Heart left ventricle (tissue), 13 donors: ENCODE results near the gene MOGAT2.

ENCODE experiments used
- CTCF ChIP-seq, 12 donors: fragments of 200-600 bp; sonication (generic) in 4 of 12; IDR thresholded peaks; one replicate each; pipeline versions ENCODE4 v1.5.0 to v1.8.0; 2018 to 2022; ENCODE audit warnings: antibody characterized with exemption in 12 of 12, mild to moderate bottlenecking in 5 of 12
- POLR2A ChIP-seq, 2 donors: fragments of 450-650 bp; IDR thresholded peaks; one replicate each; pipeline ENCODE4 v1.6.1; 2017; ENCODE audit warnings: antibody characterized with exemption in 2 of 2, mild to moderate bottlenecking in 2 of 2, moderate library complexity in 2 of 2
- donor health status: ischemic (EF 13 %, LVEDD 7.1; RV severe dilation, severe dysfunction).
- donor health status: DM: no; HTN: yes; CAD: no.
- donor health status: DM: no; HTN: no; CAD: no.
- donor health status: ischemic (EF 25% LVEDD 6.9; RV normal size, moderate dysfunction).
- donor health status: ischemic (EF 25% LVEDD 5.7; RV mildly dilated, moderate dysfunction).
- donor health status: ischemic (EF 35%, LVEDD 5.7; RV mildly dilated, moderate dysfunction).
- donor health status: nonischemic (EF 11% LVEDD 7.7; RV severe dilation, severe dysfunction).
- donor health status: DM: yes; HTN: yes; CAD: no.
- donor health status: PGD.
- donor health status: ischemic (EF 29% LVEDD 5.4; RV normal size, mild dysfunction).
- donor health status: nonischemic (EF 23%, LVEDD 6.1; RV moderate dilation, normal function).

- no peak for TF ChIP-seq CTCF (IDR thresholded peaks at IDR 0.05)
- TF ChIP-seq POLR2A (IDR thresholded peaks at IDR 0.05) = no peak
These were observed 38.9 kb upstream of the MOGAT2 start for GRCh38 chr11:75678620-75679259.
